ENCODE results near the gene COL23A1.

Gene COL23A1

GRCh38 chr5:178391480-178391879 is 198.7 kb downstream of the COL23A1 start:
- DNase-seq (ENCODE audit: low read depth) = no peak

- no peak for DNase-seq (ENCODE audit: low read depth)
Measured at GRCh38 chr5:178389796-178390195, 200.4 kb downstream of the COL23A1 start.

DNA sequence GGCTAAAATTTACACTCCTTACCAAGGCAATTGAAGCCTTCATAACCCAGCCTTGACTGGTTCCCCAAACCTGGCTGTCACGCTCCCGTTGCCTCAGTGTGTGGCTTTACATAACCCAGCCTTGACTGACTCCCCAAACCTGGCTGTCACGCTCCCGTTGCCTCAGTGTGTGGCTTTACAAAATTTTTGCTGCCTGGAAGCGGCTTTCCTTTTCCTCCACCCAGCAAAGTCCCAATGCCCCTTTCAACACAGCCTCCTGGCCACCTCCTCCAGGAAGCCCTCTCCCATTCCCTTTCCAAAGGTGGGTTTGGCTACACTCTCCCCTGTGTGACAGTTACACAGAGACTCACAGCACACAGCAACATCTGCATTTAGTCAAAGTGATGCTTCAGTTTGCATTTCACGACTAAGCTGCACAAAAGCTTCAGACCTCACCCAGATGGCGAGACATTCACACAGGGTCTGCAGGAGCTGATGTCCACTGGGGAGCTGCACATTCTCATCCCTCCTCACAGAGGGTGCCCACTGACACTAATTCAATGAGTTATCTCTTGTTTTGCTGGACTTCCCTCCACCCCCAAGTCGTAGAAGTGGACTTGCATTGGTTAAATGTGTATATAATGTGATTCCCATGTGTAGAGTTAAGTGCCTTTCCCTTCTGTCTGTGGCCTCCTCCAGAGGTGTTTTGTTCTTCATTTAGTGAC is 201.0 kb downstream of the COL23A1 start:
- no peak for DNase-seq (ENCODE audit: low read depth)

- no peak for DNase-seq (ENCODE audit: low read depth)
Measured at GRCh38 chr5:178388386-178389025, 201.7 kb downstream of the COL23A1 start.

DNA sequence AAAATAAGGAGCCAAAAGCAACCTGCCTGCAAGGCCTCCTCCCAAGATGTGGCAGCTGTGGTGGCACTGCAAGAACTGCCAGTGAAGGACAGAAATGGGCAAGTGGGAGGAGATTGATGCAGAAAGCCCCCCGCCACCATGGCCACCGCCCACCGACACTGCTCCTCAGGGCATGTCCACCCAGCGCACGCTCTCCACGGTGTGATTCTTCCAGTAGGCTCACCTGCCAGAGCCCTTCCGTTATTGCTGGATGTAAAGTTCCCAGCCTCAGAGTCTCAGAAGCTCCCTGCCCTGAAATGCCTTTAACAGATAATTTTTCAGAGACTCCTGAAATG is 202.4 kb downstream of the COL23A1 start:
- no peak for DNase-seq (ENCODE audit: low read depth)

- DNase-seq (ENCODE audit: low read depth) = no peak
Measured at GRCh38 chr5:178387061-178387855, 202.9 kb downstream of the COL23A1 start.

GRCh38 chr5:178386336-178386931 is 203.8 kb downstream of the COL23A1 start:
- no peak for DNase-seq (ENCODE audit: low read depth)

DNA sequence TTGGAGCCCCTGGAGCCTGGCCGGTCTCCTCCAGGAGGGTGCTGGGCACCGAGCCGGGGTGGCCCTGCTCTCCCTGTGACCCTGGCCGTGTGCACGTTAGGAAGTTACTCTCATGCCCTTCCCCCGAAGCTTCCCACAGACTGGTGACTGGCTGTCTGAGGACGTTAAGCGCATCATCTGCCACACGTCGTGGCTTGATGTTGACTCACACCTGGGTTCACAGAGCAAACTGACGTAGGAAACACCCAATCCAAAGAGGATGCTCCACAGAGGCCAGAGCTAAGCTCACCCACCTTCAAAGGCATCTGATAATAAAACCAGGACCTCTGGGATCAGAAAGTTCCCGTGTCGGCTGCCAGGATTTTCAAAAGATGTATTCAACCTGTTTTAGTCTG is 204.7 kb downstream of the COL23A1 start:
- no peak for DNase-seq (ENCODE audit: low read depth)

DNA sequence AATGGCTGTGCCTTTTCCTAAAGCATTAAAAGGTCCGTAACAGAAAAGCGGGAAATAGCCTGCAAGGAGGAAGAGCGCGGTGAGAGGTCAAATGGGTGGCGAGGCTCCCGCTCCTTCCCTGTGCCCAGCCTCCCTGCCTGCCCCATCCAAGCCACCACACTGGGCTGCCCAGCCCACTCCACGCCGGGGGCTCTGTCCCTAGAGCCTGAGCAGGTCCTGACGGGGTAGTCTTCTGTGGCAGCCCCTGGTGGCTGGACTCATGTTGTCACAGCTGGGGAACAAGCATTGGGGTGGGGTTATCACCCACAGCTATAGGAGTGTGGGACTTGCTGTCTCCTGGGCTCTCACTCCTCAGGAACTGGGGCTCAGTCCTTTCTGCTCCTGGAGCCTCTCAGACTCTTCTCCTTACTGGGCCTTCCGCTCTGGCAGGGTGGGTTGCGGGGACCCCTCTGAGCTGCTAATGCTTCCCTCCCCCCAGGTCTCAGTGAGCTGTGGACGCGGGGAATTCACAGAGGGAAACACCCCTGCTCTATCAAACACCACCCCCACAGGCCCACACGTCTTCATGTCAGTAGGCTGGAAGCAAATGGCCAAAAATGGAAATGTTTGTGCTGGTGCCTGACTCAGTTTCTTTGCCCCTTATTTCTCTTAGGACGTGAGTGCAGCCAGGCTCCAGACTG is 205.2 kb downstream of the COL23A1 start:
- no peak for DNase-seq (ENCODE audit: low read depth)

- no peak for DNase-seq (ENCODE audit: low read depth)
Measured at GRCh38 chr5:178383919-178384815, 206.0 kb downstream of the COL23A1 start.

DNA sequence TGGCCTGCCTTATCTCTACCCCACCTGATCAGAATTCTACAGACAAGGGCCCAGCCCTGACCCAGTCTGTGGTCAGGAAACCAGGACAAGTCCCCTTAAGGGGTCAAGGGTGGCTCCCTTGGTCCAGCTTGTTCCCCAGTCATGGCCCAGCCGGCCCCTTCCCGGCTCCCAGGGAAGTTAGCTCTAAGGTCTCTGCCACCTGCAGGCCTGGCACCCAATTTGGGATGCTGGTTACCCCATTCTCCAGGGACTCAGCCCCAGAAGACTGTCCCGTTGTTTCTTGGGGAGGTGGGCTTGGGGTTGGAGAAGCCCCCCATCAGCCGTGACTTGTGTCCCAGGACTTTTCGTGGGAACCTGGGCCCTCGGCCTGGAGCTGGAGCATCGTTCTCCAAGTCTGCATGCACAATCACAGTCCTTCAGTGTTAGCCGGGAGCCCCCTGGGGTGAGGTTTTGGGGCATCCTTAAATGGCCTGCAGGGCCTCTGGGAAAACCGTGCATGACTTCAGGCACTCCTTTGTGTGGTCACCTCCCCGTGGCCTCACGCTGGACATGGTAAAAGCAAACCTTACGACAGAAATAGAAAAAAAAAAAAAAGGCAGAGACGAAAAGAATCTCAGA is 206.8 kb downstream of the COL23A1 start:
- DNase-seq (ENCODE audit: low read depth) = no peak

DNA sequence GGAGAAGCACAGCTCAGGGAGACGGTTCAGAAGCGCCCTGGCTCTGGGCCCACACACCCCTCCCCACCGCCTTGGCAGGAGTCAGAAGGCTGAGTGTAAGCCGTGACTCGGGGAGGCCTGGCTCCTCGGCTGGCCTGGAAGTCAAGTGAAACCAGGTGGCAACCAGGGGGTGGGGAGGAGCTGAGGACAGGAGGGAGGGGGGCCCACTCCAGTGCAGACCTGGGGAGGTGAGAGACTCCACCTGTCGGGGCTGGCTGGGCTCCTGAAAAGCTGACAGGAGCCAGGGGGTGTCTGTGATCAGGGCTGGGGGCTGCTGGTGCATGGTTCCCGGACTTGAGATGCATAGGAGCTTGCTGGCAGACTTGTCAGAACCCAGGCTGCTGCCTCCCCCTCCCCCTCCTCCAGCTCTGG is 207.4 kb downstream of the COL23A1 start:
- no peak for DNase-seq (ENCODE audit: low read depth)

DNA sequence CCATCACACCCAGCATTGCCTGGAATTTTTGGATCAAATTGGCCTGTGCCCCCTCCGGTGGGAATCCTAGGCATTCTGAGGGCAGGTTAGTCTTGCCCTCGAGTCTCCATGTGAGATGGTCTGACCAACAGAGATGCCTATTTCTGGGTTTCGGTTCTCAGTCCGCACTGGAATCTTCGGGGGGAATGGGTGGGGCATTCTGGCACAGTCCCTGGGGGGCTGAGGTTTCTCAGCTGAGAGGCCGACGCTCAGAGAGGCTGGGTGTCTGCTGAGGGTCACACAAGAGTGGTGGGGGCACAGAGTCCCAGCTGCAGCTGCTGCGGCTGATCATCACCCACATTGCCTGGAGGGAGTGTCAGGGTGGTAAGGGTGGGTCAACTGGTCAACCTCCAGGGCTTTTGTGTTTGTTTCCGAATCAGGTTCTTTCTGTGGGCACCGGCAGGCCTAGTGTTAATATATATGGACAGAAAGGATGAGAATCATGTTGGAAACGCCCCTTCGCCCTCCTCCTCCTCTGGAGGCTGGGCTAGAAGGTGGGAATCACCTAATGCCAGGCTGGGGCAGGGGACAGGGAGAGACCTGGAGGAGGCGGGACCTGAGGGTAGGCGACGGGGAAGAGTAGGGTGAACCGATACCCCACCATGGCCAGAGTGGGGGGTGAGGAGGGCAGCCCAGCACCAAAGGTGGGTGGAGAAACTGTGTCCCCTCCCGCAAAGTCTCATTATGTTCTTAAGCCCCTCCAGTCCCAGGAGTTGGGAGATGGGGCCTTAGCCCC is 208.1 kb downstream of the COL23A1 start:
- DNase-seq (ENCODE audit: low read depth) = no peak

- no peak for DNase-seq (ENCODE audit: low read depth)
Measured at GRCh38 chr5:178381206-178381605, 209.0 kb downstream of the COL23A1 start.

DNA sequence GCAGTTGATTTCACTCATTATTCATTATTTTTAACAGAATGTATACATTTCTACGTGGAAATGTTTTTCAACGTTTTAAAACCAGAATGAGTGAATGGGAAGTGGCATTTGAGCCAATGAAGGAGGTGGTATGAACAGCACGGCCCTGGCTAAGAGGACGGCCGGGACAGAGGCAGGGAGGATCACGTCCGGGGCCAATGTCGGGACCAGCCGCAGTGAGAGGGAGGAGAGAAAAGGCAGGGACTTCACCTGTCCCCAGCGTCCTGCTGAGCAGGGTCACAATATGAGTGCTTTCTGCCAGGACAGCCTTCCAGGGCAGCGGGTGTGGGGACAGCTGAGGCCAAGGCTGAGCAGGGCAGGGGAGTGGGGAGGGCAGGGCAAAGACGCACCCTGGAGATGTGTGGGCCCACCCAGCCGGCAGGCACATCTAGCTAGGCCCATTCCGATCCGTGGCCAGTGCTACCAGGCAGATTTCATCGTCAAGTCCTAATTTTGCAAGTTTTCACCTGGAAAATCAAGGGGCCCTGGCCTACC is 209.6 kb downstream of the COL23A1 start:
- DNase-seq (ENCODE audit: low read depth) = no peak

DNA sequence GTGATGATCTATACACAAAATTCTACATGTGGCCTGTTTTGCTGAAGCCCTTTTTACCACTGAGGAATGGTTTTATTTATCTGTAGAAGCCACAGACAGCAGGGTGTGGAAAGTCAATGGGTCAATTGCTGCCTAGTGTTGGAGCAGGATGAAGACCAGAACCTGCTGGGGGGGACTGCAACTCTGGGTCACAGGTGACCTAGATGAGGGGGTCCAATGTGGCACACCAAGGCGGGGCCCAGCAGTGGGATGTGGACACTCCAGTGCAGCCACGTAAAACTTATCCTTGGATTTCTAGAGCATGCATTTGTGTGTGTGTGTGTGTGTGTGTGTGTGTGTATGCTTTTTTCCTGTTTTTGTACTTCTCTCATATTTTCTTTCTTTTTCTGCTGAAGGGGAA is 210.1 kb downstream of the COL23A1 start:
- DNase-seq (ENCODE audit: low read depth) = no peak

DNA sequence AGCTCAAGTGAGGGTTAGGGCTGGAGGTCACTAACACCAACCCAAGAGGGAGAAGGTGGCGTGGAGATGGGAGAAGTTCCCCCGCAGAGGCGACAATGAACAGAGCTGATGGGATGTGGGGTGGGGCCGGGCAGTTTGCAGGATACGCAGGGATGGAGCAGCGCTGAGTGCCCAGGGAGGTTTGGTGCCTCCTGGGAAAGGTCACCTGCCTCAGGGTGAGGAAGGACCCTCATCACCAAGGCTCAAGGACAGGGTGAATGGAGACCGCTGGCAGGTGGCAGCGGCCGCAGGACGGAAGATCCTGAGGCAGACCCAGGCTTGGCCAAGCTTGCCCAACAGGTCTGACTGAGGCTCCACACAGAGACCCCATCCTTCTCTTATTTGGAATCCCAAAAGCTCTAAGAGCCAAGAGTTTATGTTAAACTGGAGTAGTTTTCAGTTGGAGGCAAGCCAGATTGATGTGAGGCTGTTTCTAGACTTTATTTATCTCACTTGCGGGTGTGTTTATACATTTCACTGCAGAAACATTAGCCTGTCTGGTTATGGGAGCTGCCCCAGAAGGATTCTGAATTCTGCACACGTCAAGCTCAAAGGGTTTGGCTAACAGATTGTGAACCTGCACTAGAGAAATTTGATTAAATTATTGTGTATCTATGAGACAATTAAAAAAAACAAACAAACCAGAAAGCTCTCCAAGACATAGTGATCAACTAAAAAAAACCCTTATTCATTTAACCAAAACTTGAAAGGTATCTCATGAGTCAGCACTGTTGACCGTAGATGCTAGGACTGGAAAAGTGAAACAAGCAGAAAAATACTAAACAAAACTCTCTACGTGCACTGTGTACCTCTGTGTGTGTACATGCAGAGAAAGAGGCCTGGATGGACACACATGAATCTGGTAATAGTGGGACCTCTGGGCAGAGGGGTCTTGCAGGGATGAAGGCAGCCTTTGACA is 211.4 kb downstream of the COL23A1 start:
- no peak for DNase-seq (ENCODE audit: low read depth)

- DNase-seq (ENCODE audit: low read depth) = no peak
Measured at GRCh38 chr5:178377583-178378270, 212.5 kb downstream of the COL23A1 start.
